GM13977 (cell line): ENCODE data around the gene LNX2.

Source experiments
- DNase-seq: peaks from one replicate; pipeline ENCODE4 v3.0.0; 2012; ENCODE audit warnings: low spot score
- in situ Hi-C: fragments of 300-500 bp; cut with MboI; formaldehyde crosslinking; loops from one replicate; pipeline ENCODE4 v1.12.0; 2022; ENCODE audit warnings: low sequenced_read_pairs, low pct_unique_long_range_greater_than_20kb, mixed read lengths, inconsistent platforms; ENCODE audit not compliant: unreplicated experiment
- TF ChIP-seq, protein P1 (sequence below): IDR thresholded peaks from 2 replicates; pipeline ENCODE4 v1.5.1; 2012; ENCODE audit warnings: mild to moderate bottlenecking, control low read depth; ENCODE audit not compliant: insufficient read depth; ENCODE audit errors: extremely low read depth, missing control alignments

The LNX2 gene

DNA sequence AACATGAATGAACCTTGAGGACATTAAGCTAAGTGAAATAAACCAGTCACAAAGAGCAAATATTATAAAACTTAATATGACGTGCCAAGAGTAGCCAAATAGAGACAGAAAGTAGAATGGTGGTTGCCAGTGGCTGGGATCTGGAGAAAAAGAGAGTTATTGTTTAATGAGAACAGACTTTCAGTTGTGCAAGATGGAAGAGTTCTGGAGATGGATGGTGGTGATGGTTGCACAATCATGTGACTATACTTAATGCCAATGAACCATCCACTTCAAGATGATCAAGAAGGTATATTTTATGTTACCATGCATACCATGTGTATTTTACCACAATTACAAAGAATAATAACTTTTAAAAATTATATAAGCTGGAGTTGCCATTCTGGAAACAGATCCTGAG lies 104.2 kb downstream of the LNX2 start:
- no peak for DNase-seq
- in situ Hi-C loops: no loop called here
- TF ChIP-seq, protein P1, sequence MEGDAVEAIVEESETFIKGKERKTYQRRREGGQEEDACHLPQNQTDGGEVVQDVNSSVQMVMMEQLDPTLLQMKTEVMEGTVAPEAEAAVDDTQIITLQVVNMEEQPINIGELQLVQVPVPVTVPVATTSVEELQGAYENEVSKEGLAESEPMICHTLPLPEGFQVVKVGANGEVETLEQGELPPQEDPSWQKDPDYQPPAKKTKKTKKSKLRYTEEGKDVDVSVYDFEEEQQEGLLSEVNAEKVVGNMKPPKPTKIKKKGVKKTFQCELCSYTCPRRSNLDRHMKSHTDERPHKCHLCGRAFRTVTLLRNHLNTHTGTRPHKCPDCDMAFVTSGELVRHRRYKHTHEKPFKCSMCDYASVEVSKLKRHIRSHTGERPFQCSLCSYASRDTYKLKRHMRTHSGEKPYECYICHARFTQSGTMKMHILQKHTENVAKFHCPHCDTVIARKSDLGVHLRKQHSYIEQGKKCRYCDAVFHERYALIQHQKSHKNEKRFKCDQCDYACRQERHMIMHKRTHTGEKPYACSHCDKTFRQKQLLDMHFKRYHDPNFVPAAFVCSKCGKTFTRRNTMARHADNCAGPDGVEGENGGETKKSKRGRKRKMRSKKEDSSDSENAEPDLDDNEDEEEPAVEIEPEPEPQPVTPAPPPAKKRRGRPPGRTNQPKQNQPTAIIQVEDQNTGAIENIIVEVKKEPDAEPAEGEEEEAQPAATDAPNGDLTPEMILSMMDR: no peak

DNA sequence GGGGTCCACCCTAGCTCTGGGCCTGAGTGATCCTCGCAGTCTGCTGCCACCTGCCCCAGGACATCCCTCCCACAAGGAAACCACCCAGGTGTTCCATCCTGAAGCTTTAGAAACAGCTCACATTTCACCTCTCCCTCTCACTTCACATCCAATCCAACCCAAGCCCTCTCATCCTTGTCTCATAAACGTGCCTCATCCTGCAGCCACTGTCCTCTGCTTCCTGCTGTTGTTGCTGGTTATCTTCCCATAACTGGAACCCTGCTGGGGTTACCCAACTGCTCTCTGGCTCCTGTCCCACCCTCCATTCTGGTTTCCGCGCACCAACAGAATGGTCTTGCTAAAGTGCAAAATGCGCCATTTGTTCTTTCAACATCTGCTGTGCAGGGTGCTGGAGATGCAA lies 110.2 kb downstream of the LNX2 start:
- DNase-seq: no peak
- TF ChIP-seq, protein P1: no peak
- in situ Hi-C loops: no loop called here

DNA sequence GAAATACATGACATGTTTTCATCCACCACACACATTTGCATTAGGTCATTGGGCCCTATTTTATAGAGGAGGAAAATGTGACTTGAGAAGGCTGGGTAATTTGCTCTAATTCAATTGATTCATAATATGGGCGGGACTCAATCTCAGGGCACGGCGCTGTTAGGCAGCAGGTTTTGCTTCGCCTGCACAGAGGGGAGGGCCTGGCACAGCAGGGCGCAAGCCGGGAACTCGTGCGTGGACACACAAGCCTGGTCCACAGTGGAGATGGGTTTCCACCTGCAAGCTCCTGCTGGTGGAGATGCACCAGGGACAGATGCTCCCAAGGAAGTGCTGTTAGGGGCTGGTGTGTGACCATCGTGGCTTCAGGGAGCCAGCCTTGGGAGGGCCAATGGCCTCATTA lies 111.5 kb downstream of the LNX2 start:
- TF ChIP-seq, protein P1: no peak
- in situ Hi-C loops: no loop called here
- no peak for DNase-seq

DNA sequence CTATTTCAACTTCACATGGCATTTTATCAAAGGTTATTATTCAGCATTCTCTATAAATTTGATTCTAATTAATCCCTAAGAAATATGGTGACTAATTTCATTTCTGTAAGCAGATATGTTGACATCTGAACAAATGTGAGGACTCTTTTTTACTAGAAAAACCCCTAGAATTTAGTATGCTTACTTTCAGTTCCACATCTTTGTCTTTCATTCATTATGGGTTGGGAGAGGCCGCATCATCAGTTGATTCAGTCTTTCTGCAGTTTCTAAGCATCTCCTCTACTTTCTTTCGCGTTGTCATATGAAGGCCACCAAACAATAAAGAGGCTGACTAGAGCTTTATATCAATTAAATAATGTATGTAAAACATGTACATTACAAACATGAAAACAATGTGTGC lies 114.5 kb downstream of the LNX2 start:
- DNase-seq: no peak
- in situ Hi-C loops: no loop called here
- TF ChIP-seq, protein P1: no peak

DNA sequence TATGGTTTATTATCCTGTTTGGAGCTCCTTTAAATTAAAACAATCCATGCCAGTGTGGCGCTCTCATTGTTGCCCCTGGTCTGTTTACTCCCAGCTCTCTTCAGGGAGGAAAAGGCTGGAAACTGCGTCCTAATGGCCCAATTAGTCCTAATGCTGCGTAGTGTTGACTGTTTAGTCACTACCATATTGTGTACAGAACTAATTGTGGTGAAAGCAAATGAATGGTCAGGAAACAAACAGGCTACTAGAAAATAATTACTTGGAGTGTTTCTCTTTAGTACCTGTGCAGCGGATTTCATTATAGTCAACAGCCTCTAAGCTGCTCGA lies 115.5 kb downstream of the LNX2 start:
- no peak for DNase-seq
- in situ Hi-C loops: no loop called here
- TF ChIP-seq, protein P1: no peak

DNA sequence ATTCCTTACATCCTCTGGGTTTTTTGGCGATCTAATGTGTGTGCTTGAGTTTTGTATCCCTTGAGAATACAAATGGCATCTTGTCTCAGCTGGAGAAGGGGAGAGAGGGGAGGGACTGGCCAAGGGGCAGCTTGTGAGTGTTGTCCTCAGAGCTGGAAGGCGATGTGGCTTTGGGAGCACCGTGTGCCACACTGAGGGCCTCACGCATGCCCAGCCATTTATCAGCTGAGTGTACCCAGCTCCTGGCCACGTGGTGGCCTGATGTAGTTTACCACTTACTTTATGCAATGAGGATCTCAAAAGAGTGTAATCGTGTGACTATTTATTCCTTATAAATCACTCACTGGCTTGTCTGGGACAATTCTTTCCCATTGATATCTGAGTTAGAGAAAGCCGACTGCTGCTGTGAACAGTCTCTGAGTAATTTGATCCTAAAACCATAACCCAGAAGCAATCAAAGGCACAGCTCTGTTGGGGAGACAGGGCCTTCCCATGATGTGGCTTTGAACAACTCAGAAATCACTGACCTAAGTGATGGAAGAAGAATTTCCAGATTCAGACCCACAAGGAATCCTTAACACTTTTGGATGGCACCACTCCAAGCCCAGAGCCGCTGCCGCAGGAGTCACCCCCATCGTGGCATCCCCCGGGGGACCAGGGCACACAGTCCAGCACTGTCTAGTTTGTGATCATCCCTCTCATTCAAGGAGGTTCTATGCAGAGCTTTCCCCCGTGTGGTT lies 116.0 kb downstream of the LNX2 start:
- TF ChIP-seq, protein P1: no peak
- no peak for DNase-seq
- in situ Hi-C loops: no loop called here
